D721Med (cell line): Measurements from ENCODE around the gene TEX2.

Experiments
- DNase-seq: peaks from one replicate; pipeline ENCODE4 v3.0.0; 2011; ENCODE audit warnings: low spot score; ENCODE audit not compliant: insufficient read length
- FAIRE-seq: peaks from 2 replicates; lab custom pipeline; 2011; peaks lifted over from hg19 to GRCh38; lab: Jason Lieb, UNC
- TF ChIP-seq, protein P1 (sequence below): IDR thresholded peaks from 2 replicates; pipeline ENCODE4 v1.5.1; 2012; ENCODE audit warnings: mild to moderate bottlenecking, control low read depth; ENCODE audit not compliant: insufficient read depth; ENCODE audit errors: missing control alignments

TEX2 gene

DNA sequence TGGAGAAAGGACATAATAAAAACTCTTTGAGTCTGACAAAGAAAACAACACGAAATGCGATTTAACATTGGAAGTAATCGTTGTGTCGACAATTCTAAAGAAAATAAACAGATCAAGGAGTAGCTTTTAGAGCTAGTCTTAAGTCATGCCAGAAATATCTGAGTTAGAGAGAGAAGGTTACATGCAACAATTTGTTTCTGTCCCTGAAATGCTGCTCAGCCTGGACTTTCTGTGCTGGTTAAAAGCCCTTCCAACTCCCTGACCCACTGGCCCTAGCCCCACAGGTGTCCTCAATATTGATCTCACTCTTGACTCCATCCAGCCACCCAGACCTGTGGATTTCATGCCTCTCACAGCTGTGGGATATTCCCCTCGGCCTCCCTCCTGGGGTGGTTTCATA, 33.2 kb upstream of the TEX2 start:
- no peak for DNase-seq
- TF ChIP-seq, protein P1, sequence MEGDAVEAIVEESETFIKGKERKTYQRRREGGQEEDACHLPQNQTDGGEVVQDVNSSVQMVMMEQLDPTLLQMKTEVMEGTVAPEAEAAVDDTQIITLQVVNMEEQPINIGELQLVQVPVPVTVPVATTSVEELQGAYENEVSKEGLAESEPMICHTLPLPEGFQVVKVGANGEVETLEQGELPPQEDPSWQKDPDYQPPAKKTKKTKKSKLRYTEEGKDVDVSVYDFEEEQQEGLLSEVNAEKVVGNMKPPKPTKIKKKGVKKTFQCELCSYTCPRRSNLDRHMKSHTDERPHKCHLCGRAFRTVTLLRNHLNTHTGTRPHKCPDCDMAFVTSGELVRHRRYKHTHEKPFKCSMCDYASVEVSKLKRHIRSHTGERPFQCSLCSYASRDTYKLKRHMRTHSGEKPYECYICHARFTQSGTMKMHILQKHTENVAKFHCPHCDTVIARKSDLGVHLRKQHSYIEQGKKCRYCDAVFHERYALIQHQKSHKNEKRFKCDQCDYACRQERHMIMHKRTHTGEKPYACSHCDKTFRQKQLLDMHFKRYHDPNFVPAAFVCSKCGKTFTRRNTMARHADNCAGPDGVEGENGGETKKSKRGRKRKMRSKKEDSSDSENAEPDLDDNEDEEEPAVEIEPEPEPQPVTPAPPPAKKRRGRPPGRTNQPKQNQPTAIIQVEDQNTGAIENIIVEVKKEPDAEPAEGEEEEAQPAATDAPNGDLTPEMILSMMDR: no peak
- FAIRE-seq: no peak

DNA sequence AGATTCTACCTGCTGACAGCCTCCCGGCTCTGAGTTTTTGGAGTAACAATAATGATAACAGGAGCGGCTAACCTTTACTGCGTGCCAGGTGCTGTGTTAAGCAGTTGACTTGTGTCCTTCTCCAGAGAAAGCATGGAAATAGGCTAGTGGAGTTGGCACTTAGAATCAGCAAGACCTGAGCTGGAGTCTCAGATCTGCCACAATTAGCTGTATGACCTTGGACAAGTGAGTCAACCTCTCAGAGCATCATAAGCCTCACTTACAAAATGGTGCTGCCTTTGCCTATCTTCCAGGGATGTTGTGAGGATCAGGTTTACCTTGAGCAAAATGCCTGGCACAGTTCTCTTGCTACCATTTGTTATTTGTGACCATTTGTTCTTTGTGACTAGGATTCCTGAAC, 32.1 kb upstream of the TEX2 start:
- TF ChIP-seq, protein P1: no peak
- no peak for DNase-seq
- no peak for FAIRE-seq

DNA sequence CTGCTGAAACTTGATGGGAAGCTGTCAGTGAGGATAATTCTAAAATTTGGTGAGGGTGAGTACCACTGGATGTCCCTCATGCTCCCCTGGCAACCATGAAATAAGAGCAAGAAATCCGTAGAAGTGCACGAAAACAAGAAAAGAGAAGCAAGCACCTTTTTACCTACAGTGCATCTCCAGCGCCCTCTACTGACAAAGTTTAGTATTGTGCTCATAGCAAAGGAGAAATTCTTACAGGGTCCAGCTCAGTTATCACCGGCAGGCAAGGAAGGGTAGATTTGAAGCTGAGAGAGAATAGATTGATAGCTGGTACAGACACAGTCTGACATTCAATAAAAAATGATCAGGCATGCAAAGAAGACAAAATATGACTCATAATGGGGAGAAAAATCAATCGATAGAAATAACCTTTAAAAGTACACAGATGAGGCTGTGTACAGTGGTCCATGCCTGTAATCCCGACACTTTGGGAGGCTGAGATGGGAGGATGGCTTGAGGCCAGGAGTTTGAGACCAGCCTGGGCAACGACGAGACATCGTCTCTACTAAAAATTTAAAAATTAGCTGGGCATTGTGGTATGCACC, 28.3 kb upstream of the TEX2 start:
- DNase-seq (no peak), FAIRE-seq (no peak)
- TF ChIP-seq, protein P1: peak; percentile 44

DNA sequence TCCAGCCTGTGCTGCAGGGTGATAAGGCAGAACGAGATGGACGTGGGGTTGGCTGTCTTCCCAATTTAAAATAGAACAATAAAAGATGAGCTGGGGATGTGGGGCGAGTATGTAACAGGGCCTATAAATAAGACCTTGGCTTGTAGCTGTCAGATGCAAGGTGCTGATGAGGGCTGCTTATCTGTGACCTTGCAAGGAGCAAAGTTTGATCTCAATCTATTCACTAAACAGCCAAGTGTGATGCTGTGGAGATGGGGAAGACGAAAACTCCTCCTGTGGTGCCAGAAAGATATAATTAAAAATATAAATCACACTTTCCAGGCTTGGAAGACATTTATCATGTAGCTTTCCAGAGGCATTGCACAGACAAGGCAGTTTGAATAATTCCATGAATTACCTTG, 26.7 kb upstream of the TEX2 start:
- FAIRE-seq (no peak), DNase-seq (no peak)
- TF ChIP-seq, protein P1: no peak

DNA sequence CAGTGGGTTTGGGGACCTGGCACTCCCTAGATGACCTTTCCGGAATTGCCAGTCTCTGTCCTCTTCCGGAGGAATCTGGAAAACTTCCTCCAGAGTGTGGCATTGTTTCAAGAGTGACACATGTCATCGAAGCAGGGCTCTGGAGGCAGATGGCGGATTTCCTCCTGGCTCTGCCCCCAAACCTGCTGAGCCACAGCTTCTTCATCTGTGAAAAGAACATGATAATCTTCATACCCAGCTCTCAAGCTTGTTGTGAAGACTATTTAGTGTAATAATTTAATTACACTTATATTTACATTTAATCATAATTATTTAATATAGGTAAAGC, 19.7 kb upstream of the TEX2 start:
- TF ChIP-seq, protein P1: no peak
- DNase-seq: no peak
- FAIRE-seq: no peak

DNA sequence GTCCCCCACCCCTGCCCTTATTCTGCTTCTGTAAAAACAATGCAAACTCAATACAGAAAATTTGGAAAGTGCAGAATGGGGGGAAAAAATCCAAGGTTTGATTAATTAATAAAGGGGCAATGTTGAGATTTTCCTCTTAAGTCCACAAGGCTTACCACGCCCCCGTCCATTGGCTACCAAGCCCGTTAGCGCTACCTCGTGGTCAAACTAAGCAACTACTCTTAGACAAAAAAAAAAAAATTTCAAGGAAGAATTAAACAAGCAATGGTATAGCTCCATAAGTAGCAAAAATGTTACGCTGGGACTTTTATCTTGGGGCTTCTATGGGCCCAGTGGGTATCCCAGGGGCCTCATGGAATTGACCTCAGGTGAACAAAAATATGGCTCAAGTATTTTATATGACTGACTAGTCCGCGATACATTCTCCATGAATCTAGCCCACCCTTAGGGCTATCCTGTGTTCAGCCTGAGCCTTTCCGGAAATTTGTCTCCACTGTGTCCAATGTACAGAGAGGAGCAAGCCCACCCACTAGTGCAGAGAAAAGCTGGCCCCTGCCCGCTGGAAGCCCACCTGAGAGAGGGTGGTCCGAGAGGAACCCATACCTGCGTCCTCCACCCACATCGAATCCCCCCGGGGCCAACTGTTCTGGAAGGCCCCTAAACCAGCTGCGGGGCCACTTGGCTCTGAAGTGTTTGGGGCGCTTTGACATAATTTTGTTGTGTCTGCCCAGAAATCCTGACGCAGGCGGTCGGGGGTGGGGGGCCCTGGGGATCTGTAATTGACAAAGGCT, 19.1 kb upstream of the TEX2 start:
- DNase-seq (peak; percentile 37), FAIRE-seq (no peak)
- TF ChIP-seq, protein P1: peak; percentile 98

DNA sequence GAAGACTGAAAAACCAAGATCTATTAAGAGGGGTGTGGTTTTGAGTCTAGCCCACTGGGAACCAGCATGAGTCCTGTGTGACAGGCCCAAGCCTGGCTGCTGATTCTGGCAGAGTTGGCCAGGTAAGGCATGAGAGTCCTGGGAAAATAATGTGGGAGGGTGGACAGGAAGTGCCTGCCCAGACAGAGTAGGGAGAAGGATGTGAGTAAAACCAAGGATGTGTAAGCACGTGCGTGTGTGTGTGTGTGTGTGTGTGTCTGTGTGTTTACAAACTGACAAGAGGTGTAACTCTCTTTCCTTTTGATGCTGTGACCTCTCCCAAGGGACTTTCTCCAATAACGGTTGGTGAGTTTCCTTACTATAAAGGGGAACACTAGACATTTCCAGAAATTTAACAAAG, 15.6 kb upstream of the TEX2 start:
- DNase-seq: no peak
- FAIRE-seq: no peak
- TF ChIP-seq, protein P1: no peak
